ENCODE results near the gene CFAP65. TPM values are rescaled to one million over a fixed set of nuclear protein-coding genes. Genes with fewer than 3 reads are reported as not detected.

Gene CFAP65
- total RNA-seq, 3 donors from 2014 or later (not counting 1 experiment from before 2014, with no cell fraction given): not detected

DNA sequence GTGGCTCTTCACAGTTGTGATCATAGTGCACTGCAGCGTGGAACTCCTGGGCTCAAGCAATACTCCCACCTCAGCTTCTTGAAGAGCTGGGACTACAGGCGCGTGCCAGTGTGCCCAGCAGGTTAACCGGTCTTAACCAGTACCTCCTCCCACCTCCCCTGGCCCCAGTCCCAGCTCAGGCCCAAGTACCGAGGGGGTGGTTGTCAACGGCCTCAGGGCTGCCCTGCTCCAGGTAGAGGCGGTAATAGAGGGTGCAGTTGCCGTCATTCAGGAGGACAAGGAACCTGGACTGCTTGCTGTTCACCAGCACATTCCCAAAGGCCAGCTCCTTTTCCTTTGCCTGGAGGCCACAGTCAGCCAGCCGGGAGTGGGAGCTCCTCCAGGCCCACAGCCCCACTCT, 19.7 kb downstream of the CFAP65 start:
- H3K4me3 Mint-ChIP-seq: no peak overlapping the region
- ATAC-seq (no peak), DNase-seq (no peak)
- Histone ChIP-seq H3K36me3 (ENCODE audit: control insufficient read depth, insufficient read depth, low read length) (no peaks in the 10 kb centered on the region), H3K4me1 (ENCODE audit: control insufficient read depth, insufficient read depth, low read length) (no peaks in the 10 kb centered on the region), H3K9me3 (ENCODE audit: control insufficient read depth, insufficient read depth, low read length) (no peaks in the 10 kb centered on the region), H3K27ac (ENCODE audit: low read length) (no peak overlapping the region), H3K27me3 (ENCODE audit: control insufficient read depth, insufficient read depth, low read length) (no peaks in the 10 kb centered on the region), H3K4me3 (ENCODE audit: low read length) (no peak overlapping the region)
- H3K36me3 Mint-ChIP-seq: no peaks in the 10 kb centered on the region
- H3K4me1 Mint-ChIP-seq: no peaks in the 10 kb centered on the region
- no peak overlapping the region for H3K27ac Mint-ChIP-seq
- H3K27me3 Mint-ChIP-seq (ENCODE audit: low read depth in 2 of 2): peaks cover 2 to 3% of the 10 kb centered on the region in 2 donors
- 89% methylated on average over 9 of the region's 9 CpGs for WGBS (ENCODE audit: insufficient coverage)
- TF ChIP-seq, protein P1, sequence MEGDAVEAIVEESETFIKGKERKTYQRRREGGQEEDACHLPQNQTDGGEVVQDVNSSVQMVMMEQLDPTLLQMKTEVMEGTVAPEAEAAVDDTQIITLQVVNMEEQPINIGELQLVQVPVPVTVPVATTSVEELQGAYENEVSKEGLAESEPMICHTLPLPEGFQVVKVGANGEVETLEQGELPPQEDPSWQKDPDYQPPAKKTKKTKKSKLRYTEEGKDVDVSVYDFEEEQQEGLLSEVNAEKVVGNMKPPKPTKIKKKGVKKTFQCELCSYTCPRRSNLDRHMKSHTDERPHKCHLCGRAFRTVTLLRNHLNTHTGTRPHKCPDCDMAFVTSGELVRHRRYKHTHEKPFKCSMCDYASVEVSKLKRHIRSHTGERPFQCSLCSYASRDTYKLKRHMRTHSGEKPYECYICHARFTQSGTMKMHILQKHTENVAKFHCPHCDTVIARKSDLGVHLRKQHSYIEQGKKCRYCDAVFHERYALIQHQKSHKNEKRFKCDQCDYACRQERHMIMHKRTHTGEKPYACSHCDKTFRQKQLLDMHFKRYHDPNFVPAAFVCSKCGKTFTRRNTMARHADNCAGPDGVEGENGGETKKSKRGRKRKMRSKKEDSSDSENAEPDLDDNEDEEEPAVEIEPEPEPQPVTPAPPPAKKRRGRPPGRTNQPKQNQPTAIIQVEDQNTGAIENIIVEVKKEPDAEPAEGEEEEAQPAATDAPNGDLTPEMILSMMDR (IDR thresholded peaks at IDR 0.05): no peak
- intact Hi-C loops (cut with micrococcal nuclease): no loop called here
- no peaks in the 10 kb centered on the region for H3K9me3 Mint-ChIP-seq

DNA sequence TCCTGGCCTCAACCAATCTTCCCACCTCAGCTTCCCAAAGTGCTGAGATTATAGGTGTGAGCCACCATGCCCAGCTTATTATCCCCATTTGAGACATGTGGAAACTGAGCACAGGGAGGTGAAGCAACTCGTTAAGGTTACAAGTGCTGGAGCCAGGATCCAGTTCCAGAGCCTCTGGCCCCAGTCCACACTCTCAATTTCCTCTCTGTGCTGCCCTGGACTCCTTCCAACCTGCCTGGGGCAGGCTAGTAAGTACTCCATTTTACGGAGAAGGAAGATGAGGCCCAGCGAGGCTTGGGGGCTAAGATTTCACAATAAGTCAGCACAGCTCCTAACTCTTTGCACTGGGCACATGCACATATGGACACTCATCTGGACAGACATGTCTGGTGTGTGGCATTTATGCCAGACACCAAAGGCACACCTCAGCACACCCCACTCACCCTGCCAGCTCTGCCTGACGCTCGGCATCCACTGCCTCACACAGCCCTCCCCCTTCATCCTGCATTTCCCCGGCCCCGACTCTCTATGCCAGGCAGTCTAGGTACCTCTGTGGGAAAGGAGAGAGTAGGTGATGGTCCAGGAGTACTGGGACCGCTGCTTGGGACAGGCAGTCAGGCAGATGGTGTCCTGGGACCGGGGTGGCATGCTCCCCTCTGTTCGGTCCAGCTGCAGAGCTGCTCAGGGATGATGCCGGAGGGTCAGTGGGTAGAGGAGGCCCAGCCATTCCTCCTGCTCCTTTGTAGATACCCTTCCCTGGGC, 20.5 kb downstream of the CFAP65 start:
- Histone ChIP-seq H3K4me1 (ENCODE audit: control insufficient read depth, insufficient read depth, low read length) (no peaks in the 10 kb centered on the region), H3K27me3 (ENCODE audit: control insufficient read depth, insufficient read depth, low read length) (no peaks in the 10 kb centered on the region), H3K36me3 (ENCODE audit: control insufficient read depth, insufficient read depth, low read length) (no peaks in the 10 kb centered on the region), H3K9me3 (ENCODE audit: control insufficient read depth, insufficient read depth, low read length) (no peaks in the 10 kb centered on the region), H3K27ac (ENCODE audit: low read length) (no peak overlapping the region), H3K4me3 (ENCODE audit: low read length) (no peak overlapping the region)
- ATAC-seq (no peak), DNase-seq (no peak)
- 86% methylated on average over 10 of the region's 11 CpGs for WGBS (ENCODE audit: insufficient coverage)
- Mint-ChIP-seq H3K4me3 (no peak overlapping the region), H3K27me3 (ENCODE audit: low read depth in 2 of 2) (peaks cover 4 to 5% of the 10 kb centered on the region in 2 donors), H3K4me1 (no peaks in the 10 kb centered on the region), H3K27ac (no peak overlapping the region), H3K36me3 (no peaks in the 10 kb centered on the region), H3K9me3 (no peaks in the 10 kb centered on the region)
- TF ChIP-seq, protein P1 (IDR thresholded peaks at IDR 0.05): no peak
- intact Hi-C loops (cut with micrococcal nuclease): no loop called here

DNA sequence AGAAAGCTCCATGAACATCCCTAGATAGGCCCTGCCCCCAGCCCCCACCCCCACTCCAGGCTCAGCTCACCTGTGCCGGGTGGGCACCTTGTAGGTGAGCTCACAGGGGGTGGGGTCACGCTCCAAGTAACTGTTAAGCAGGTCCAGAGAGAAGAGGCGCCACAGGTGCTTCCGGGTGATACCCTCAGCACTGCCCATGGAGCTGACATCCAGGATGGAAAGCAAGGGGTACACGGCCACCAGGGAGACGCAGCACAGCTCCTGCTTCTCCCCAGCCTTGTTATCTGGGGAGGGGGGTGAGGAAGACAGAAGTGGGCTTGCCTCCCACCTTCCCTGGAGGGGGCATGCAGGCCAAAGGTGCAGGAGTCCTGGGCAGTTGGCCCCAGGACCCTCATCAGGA, 21.9 kb downstream of the CFAP65 start:
- no peaks in the 10 kb centered on the region for H3K4me1 Mint-ChIP-seq

More for the DNA sequence above, 21.9 kb downstream of the CFAP65 start:
- ATAC-seq (no peak), DNase-seq (no peak)
- no peak overlapping the region for H3K4me3 Mint-ChIP-seq
- intact Hi-C loops (cut with micrococcal nuclease): no loop called here
- H3K4me1 ChIP-seq (ENCODE audit: control insufficient read depth, insufficient read depth, low read length): no peaks in the 10 kb centered on the region
- H3K36me3 ChIP-seq (ENCODE audit: control insufficient read depth, insufficient read depth, low read length): no peaks in the 10 kb centered on the region
- H3K9me3 Mint-ChIP-seq: no peaks in the 10 kb centered on the region
- TF ChIP-seq, protein P1 (IDR thresholded peaks at IDR 0.05): no peak
- no peaks in the 10 kb centered on the region for H3K27me3 ChIP-seq (ENCODE audit: control insufficient read depth, insufficient read depth, low read length)
- WGBS (ENCODE audit: insufficient coverage): 78% methylated on average over 6 of the region's 6 CpGs
- H3K27me3 Mint-ChIP-seq (ENCODE audit: low read depth in 2 of 2): peaks cover 4 to 6% of the 10 kb centered on the region in 2 donors
- H3K27ac ChIP-seq (ENCODE audit: low read length): no peak overlapping the region
- H3K9me3 ChIP-seq (ENCODE audit: control insufficient read depth, insufficient read depth, low read length): no peaks in the 10 kb centered on the region
- H3K36me3 Mint-ChIP-seq: no peaks in the 10 kb centered on the region
- no peak overlapping the region for H3K4me3 ChIP-seq (ENCODE audit: low read length)
- H3K27ac Mint-ChIP-seq: no peak overlapping the region
